ENCODE results near the gene ELOVL1.

Gene ELOVL1

DNA sequence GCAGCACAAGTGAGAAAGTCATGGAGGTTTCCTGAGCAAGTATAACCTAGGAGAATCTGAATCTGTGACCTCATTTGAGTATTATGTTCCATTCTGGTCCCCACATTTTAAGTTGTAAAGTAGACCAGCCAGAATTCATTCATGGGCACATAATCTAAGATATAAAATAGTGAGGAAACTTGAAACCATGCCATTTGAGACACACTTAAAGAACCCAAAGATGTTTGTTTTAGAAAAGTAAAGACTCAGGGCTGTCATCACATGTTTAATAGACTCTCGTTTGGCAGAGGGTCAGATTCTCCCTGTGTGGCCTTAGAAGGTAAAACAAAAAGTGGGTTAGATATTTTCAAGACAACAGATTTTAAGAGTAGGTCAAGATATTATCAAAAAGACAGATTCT lies 28.2 kb upstream of the ELOVL1 start:
- Histone ChIP-seq H3K9me3 (ENCODE audit: control insufficient read depth, low read length) (no peaks in the 10 kb centered on the region), H3K4me1 (ENCODE audit: control insufficient read depth, insufficient read depth, low read length) (peaks cover 4% of the 10 kb centered on the region), H3K36me3 (ENCODE audit: control insufficient read depth, insufficient read depth, low read length, severe bottlenecking) (peaks cover 17% of the 10 kb centered on the region), H3K9ac (ENCODE audit: low read length) (no peak overlapping the region), H3K27me3 (replicated peaks; ENCODE audit: control insufficient read depth, insufficient read depth, low read length) (no peaks in the 10 kb centered on the region), H3K4me3 (ENCODE audit: low read length) (no peak overlapping the region)
- no peak for DNase-seq (ENCODE audit: low read depth)

- Histone ChIP-seq H3K9ac (ENCODE audit: low read length) (no peak overlapping the region), H3K4me1 (ENCODE audit: control insufficient read depth, insufficient read depth, low read length) (peaks cover 10% of the 10 kb centered on the region)
These were observed 27.7 kb upstream of the ELOVL1 start for GRCh38 chr1:43395523-43395922.

GRCh38 chr1:43392702-43393101 lies 24.9 kb upstream of the ELOVL1 start:
- H3K9ac ChIP-seq (ENCODE audit: low read length) = no peak overlapping the region
- DNase-seq (ENCODE audit: low read depth) = no peak
- H3K4me3 ChIP-seq (ENCODE audit: low read length) = no peak overlapping the region
- peaks cover 26% of the 10 kb centered on the region for H3K4me1 ChIP-seq (ENCODE audit: control insufficient read depth, insufficient read depth, low read length)
- no peaks in the 10 kb centered on the region for H3K9me3 ChIP-seq (ENCODE audit: control insufficient read depth, low read length)
- H3K36me3 ChIP-seq (ENCODE audit: control insufficient read depth, insufficient read depth, low read length, severe bottlenecking) = peaks cover 17% of the 10 kb centered on the region
- no peaks in the 10 kb centered on the region for H3K27me3 ChIP-seq (replicated peaks; ENCODE audit: control insufficient read depth, insufficient read depth, low read length)

More at GRCh38 chr1:43395523-43395922, 27.7 kb upstream of the ELOVL1 start:
- peaks cover 17% of the 10 kb centered on the region for H3K36me3 ChIP-seq (ENCODE audit: control insufficient read depth, insufficient read depth, low read length, severe bottlenecking)
- H3K27me3 ChIP-seq (replicated peaks; ENCODE audit: control insufficient read depth, insufficient read depth, low read length) = no peaks in the 10 kb centered on the region
- no peaks in the 10 kb centered on the region for H3K9me3 ChIP-seq (ENCODE audit: control insufficient read depth, low read length)
- no peak overlapping the region for H3K4me3 ChIP-seq (ENCODE audit: low read length)
- DNase-seq (ENCODE audit: low read depth) = no peak

- no peaks in the 10 kb centered on the region for H3K9me3 ChIP-seq (ENCODE audit: control insufficient read depth, low read length)
These were observed 21.8 kb upstream of the ELOVL1 start, which contains the start of the genes MED8 and SZT2 for GRCh38 chr1:43389326-43390313. TSS of gene MED8 (minus strand) at chr1:43389800. CDS start at chr1:43389764, 36 bp downstream. TSS of gene SZT2 (plus strand) at chr1:43389899. CDS start at chr1:43389969, 70 bp downstream.

DNA sequence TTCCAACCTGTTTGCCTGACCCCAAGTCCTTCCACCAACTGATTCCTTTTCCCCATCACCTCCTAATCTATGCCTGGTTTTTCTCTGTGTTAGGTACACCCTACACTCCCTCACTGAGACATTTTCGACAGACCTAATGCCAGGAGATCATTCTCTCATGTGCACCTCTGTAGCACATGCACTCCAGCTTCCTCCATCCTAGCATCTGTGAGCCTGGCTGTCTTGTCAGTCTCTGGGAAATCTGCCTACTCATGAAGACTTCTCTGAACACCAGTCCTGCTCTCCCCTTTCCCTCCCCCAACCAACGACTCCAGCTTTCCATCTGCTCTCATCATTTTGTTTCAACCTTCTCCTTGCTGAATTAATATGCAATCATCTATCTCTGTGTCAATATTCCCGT lies 20.8 kb upstream of the ELOVL1 start:
- Histone ChIP-seq H3K4me1 (ENCODE audit: control insufficient read depth, insufficient read depth, low read length) (peaks cover 38% of the 10 kb centered on the region), H3K4me3 (ENCODE audit: low read length) (peak overlapping the region; percentile 96), H3K27me3 (replicated peaks; ENCODE audit: control insufficient read depth, insufficient read depth, low read length) (no peaks in the 10 kb centered on the region), H3K36me3 (ENCODE audit: control insufficient read depth, insufficient read depth, low read length, severe bottlenecking) (peaks cover 40% of the 10 kb centered on the region), H3K9ac (ENCODE audit: low read length) (peak overlapping the region; percentile 95), H3K9me3 (ENCODE audit: control insufficient read depth, low read length) (no peaks in the 10 kb centered on the region)
- DNase-seq (ENCODE audit: low read depth) = no peak

More at GRCh38 chr1:43389326-43390313, 21.8 kb upstream of the ELOVL1 start, which contains the start of the genes MED8 and SZT2:
- Histone ChIP-seq H3K36me3 (ENCODE audit: control insufficient read depth, insufficient read depth, low read length, severe bottlenecking) (peaks cover 30% of the 10 kb centered on the region), H3K27me3 (replicated peaks; ENCODE audit: control insufficient read depth, insufficient read depth, low read length) (no peaks in the 10 kb centered on the region), H3K4me1 (ENCODE audit: control insufficient read depth, insufficient read depth, low read length) (peaks cover 38% of the 10 kb centered on the region), H3K4me3 (ENCODE audit: low read length) (peak within 1 kb of the TSS; percentile 96), H3K9ac (ENCODE audit: low read length) (peak within 1 kb of the TSS; percentile 95)
- peak; percentile 98 for DNase-seq (ENCODE audit: low read depth)

- Histone ChIP-seq H3K4me3 (ENCODE audit: low read length) (peak overlapping the region; percentile 96), H3K9ac (ENCODE audit: low read length) (peak overlapping the region; percentile 95), H3K4me1 (ENCODE audit: control insufficient read depth, insufficient read depth, low read length) (peaks cover 38% of the 10 kb centered on the region), H3K36me3 (ENCODE audit: control insufficient read depth, insufficient read depth, low read length, severe bottlenecking) (peaks cover 45% of the 10 kb centered on the region), H3K27me3 (replicated peaks; ENCODE audit: control insufficient read depth, insufficient read depth, low read length) (no peaks in the 10 kb centered on the region), H3K9me3 (ENCODE audit: control insufficient read depth, low read length) (no peaks in the 10 kb centered on the region)
- no peak for DNase-seq (ENCODE audit: low read depth)
These were observed 20.3 kb upstream of the ELOVL1 start for GRCh38 chr1:43387976-43388599.

- peak overlapping the region; percentile 77 for H3K9ac ChIP-seq (ENCODE audit: low read length)
- no peaks in the 10 kb centered on the region for H3K9me3 ChIP-seq (ENCODE audit: control insufficient read depth, low read length)
- H3K4me3 ChIP-seq (ENCODE audit: low read length) = peak overlapping the region; percentile 6
- peaks cover 48% of the 10 kb centered on the region for H3K4me1 ChIP-seq (ENCODE audit: control insufficient read depth, insufficient read depth, low read length)
- peaks cover 53% of the 10 kb centered on the region for H3K36me3 ChIP-seq (ENCODE audit: control insufficient read depth, insufficient read depth, low read length, severe bottlenecking)
- DNase-seq (ENCODE audit: low read depth) = no peak
- H3K27me3 ChIP-seq (replicated peaks; ENCODE audit: control insufficient read depth, insufficient read depth, low read length) = no peaks in the 10 kb centered on the region
These were observed 18.9 kb upstream of the ELOVL1 start for GRCh38 chr1:43386676-43387075.

GRCh38 chr1:43383449-43383848 lies 15.6 kb upstream of the ELOVL1 start:
- peaks cover 56% of the 10 kb centered on the region for H3K36me3 ChIP-seq (ENCODE audit: control insufficient read depth, insufficient read depth, low read length, severe bottlenecking)
- no peak overlapping the region for H3K9ac ChIP-seq (ENCODE audit: low read length)
- DNase-seq (ENCODE audit: low read depth) = no peak
- H3K9me3 ChIP-seq (ENCODE audit: control insufficient read depth, low read length) = no peaks in the 10 kb centered on the region
- H3K4me3 ChIP-seq (ENCODE audit: low read length) = no peak overlapping the region
- H3K27me3 ChIP-seq (replicated peaks; ENCODE audit: control insufficient read depth, insufficient read depth, low read length) = no peaks in the 10 kb centered on the region
- H3K4me1 ChIP-seq (ENCODE audit: control insufficient read depth, insufficient read depth, low read length) = peaks cover 32% of the 10 kb centered on the region

DNA sequence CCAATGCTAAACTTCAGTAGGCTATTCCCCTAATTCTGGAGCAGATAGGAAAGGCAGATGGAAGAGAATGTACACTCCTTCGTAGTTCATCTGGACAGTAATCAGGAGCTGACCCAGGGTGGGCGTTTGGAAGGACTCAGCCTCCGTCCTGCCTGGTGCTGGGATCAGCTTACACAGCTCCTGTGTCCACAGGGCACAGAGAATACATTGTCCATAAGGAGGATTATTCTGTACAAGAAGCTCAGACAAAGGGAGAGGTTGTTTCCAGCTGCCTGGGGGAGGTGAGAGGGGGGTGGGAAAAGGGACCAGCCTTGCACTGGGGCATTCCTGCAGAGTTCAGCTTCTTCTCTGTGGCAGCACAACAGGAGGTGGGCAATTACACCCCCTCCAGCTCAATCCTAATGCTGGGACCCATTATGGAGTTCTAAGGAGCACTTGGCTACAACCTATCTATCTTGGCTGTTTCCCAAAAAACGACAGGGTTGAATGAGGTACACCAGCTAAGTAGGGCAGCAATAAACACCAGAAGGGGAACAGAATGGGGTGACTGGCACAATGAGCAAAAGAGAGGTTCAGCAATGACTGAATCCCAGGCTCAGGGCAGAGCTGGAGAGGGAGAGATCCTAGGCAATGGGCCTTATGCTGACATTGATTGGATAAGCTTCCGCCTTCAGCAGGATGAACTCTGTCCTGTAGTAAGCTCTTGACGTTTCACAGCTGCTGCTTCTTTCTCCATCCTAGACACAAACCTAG lies 14.4 kb upstream of the ELOVL1 start:
- Histone ChIP-seq H3K27me3 (replicated peaks; ENCODE audit: control insufficient read depth, insufficient read depth, low read length) (no peaks in the 10 kb centered on the region), H3K9ac (ENCODE audit: low read length) (no peak overlapping the region), H3K4me3 (ENCODE audit: low read length) (no peak overlapping the region), H3K4me1 (ENCODE audit: control insufficient read depth, insufficient read depth, low read length) (peaks cover 20% of the 10 kb centered on the region), H3K9me3 (ENCODE audit: control insufficient read depth, low read length) (no peaks in the 10 kb centered on the region), H3K36me3 (ENCODE audit: control insufficient read depth, insufficient read depth, low read length, severe bottlenecking) (peaks cover 52% of the 10 kb centered on the region)
- no peak for DNase-seq (ENCODE audit: low read depth)

- Histone ChIP-seq H3K4me3 (ENCODE audit: low read length) (no peak overlapping the region), H3K27me3 (replicated peaks; ENCODE audit: control insufficient read depth, insufficient read depth, low read length) (no peaks in the 10 kb centered on the region), H3K9me3 (ENCODE audit: control insufficient read depth, low read length) (no peaks in the 10 kb centered on the region), H3K36me3 (ENCODE audit: control insufficient read depth, insufficient read depth, low read length, severe bottlenecking) (peaks cover 47% of the 10 kb centered on the region), H3K9ac (ENCODE audit: low read length) (no peak overlapping the region), H3K4me1 (ENCODE audit: control insufficient read depth, insufficient read depth, low read length) (peaks cover 14% of the 10 kb centered on the region)
- no peak for DNase-seq (ENCODE audit: low read depth)
These were observed 13.8 kb upstream of the ELOVL1 start for GRCh38 chr1:43381612-43382011.

Measured in adipocyte (in vitro differentiated cells).